SHP77 (cell line): ENCODE results near the gene IL17RA.

Experiments
- DNase-seq, 2 experiments: peaks; one replicate each; lab custom pipeline; 2025; lab: John Stamatoyannopoulos, UW

IL17RA gene

GRCh38 chr22:17083255-17083654 is 1.5 kb upstream of the IL17RA start:
- DNase-seq: no peak

GRCh38 chr22:17083811-17084441 is 874 bp upstream of the IL17RA start:
- no peak for DNase-seq

- DNase-seq: peak in 1 of 2 experiments; percentile 32
These were observed 729 bp downstream of the IL17RA start for GRCh38 chr22:17085277-17086181.

GRCh38 chr22:17086296-17086695 is 1.5 kb downstream of the IL17RA start:
- no peak for DNase-seq

- no peak for DNase-seq
These were observed 2.1 kb downstream of the IL17RA start for GRCh38 chr22:17086788-17087497.

GRCh38 chr22:17087498-17088131 is 2.8 kb downstream of the IL17RA start:
- DNase-seq: no peak

- DNase-seq: no peak
These were observed 5.8 kb downstream of the IL17RA start for GRCh38 chr22:17090550-17090949.

- no peak for DNase-seq
These were observed 7.1 kb downstream of the IL17RA start for GRCh38 chr22:17091851-17092250.

GRCh38 chr22:17093081-17093480 is 8.3 kb downstream of the IL17RA start:
- DNase-seq: no peak

- no peak for DNase-seq
These were observed 10.7 kb downstream of the IL17RA start for GRCh38 chr22:17095538-17095937.

GRCh38 chr22:17096071-17096470 is 11.3 kb downstream of the IL17RA start:
- no peak for DNase-seq

GRCh38 chr22:17097062-17097461 is 12.3 kb downstream of the IL17RA start:
- no peak for DNase-seq

- no peak for DNase-seq
These were observed 12.9 kb downstream of the IL17RA start for GRCh38 chr22:17097701-17098100.

- no peak for DNase-seq
These were observed 13.6 kb downstream of the IL17RA start for GRCh38 chr22:17098379-17098819.

GRCh38 chr22:17100621-17101020 is 15.8 kb downstream of the IL17RA start:
- DNase-seq: no peak

GRCh38 chr22:17101475-17102296 is 16.9 kb downstream of the IL17RA start:
- no peak for DNase-seq

GRCh38 chr22:17102297-17102667 is 17.5 kb downstream of the IL17RA start:
- DNase-seq: no peak

GRCh38 chr22:17103351-17103750 is 18.6 kb downstream of the IL17RA start:
- DNase-seq: no peak

- DNase-seq: no peak
These were observed 19.6 kb downstream of the IL17RA start for GRCh38 chr22:17104336-17104935.

- DNase-seq: no peak
These were observed 20.6 kb downstream of the IL17RA start for GRCh38 chr22:17105143-17106129.
